GM19463 (cell line): ENCODE data around the gene CRB3.
A peak's percentile ranks its signal among the peaks of the same experiment; 100 is the strongest.

ENCODE experiments used
- ATAC-seq: cut with Tn5 transposase; IDR thresholded peaks from one replicate; pipeline ENCODE4 v1.9.1; 2021; ENCODE audit warnings: mild to moderate bottlenecking, moderate library complexity; ENCODE audit not compliant: unreplicated experiment

CRB3 gene

DNA sequence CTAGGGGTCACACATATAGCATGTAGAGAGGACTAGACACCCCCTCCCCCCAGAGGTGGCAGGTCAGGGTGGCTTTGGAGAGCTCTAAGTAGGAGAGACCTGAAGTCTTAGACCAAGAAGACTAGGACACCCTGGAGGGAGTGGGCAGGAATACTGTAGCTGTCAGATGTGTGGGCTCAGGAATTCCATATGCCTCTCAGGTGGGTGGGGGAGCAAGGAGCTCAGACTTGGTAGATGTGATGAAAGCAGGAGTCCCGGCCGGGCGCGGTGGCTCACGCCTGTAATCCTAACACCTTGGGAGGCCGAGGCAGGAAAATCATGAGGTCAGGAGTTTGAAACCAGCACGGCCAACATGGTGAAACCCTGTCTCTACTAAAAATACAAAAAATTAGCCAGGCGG, 1.6 kb downstream of the CRB3 start:
- ATAC-seq = no peak

DNA sequence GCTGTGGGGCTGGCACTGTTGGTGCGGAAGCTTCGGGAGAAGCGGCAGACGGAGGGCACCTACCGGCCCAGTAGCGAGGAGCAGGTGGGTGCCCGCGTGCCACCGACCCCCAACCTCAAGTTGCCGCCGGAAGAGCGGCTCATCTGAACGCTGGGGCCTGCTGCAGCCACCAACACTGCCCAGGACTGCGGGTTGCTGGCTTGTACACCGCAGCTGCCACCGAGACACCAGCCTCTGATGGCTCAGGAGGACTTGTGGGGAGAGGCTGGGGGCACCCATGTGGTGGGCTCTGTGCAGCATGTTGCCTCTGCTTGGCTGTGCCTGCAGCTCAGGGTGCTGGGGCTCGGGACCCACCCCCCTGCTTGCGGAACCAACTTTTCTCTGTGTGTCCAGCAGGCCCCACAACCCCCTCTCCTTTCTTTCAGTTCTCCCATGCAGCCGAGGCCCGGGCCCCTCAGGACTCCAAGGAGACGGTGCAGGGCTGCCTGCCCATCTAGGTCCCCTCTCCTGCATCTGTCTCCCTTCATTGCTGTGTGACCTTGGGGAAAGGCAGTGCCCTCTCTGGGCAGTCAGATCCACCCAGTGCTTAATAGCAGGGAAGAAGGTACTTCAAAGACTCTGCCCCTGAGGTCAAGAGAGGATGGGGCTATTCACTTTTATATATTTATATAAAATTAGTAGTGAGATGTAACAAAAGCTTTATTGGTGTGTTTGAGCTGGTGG, 2.6 kb downstream of the CRB3 start:
- ATAC-seq = no peak

DNA sequence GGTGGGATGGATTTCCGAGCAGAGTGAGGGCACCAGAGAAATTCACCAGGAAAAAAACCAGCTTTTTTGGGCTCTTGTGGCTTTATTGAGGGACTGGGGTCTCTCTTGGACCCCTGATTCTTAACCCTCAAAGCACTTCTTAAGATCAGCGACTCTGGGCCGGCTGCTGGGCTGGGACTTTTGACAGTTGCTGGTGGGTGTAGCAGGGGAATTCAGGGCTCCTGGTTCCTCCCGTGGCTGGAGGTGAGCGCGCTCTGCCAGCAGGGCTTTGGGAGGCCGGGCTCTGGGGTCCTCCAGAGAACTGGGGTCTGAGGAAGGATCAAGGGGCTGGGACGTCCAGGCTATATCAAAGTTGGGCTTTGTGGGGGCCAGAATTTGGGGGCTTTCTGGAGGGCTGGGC, 3.3 kb downstream of the CRB3 start:
- no peak for ATAC-seq

DNA sequence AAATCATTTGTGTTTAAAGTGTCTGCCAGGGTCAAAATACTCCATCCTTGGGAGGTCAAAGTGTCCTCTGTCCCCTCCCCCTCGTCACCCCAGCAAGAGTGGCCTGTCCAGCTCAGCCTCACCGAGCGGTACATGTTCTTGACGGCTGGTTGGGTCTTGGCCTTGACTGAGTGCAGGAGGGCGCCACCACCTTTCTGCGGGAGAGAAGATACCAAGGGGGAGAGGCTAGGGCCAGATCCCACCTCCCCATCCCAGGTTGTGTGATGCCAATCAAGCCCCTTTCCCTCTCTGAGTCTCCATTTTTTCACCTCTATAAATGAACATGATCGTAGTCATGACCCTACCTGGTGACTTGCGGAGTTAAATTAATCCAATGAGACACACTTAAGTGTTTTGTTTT, 6.1 kb downstream of the CRB3 start:
- ATAC-seq = no peak

DNA sequence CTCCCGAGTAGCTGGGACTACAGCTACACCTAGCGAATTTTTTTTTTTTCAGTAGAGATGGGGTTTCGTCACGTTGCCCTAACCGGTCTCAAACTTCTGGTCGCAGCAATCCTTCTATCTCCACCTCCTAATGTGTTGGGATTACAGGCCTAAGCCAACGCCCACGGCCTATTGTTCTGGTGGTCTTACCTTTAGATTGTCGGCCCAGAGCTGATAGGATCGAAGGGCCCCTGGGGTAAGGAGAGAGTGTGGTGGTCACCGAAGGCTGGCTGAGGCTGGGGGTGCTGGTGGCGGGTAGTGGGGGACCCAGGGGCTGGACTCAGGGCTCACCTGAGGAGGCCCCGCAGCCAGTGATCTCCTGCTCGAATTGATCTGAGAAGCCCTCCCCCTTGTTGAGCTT, 7.0 kb downstream of the CRB3 start:
- no peak for ATAC-seq

DNA sequence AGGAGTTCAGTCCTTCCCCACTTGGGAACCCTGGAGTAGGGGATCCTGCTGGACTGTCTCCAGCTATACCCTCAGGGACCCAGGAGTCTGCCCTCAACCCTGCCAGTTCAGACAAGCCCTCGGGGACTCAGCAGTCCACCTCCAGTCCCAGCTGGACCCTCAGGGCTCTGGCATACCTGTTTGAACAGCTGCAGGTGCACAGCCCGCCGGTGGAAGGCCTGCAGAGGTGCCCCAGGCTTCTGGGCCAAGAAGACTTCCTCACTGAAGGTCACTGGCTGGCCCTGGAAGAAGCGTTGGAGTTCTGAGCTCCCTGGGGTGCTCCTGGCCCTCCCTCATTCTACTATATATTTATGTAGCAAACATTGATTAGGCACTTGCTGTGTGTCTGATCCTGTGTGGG, 8.6 kb downstream of the CRB3 start:
- no peak for ATAC-seq

DNA sequence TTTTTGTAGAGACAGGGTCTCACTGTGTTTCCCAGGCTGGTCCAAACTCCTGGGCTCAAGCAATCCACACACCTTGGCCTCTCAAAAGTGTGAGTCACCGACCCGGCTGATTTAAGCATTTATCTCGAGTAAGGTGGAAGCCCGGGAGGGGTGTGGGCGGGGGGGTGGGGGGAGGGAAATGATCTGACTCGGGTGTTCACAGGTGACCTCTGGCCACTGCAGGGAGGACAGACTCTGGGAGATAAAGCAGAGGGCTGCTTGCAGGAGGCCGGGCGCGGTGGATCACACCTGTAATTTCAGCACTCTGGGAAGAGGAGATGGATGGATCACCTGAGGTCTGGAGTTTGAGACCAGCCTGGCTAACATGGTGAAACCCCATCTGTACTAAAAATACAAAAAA, 9.6 kb downstream of the CRB3 start:
- no peak for ATAC-seq

DNA sequence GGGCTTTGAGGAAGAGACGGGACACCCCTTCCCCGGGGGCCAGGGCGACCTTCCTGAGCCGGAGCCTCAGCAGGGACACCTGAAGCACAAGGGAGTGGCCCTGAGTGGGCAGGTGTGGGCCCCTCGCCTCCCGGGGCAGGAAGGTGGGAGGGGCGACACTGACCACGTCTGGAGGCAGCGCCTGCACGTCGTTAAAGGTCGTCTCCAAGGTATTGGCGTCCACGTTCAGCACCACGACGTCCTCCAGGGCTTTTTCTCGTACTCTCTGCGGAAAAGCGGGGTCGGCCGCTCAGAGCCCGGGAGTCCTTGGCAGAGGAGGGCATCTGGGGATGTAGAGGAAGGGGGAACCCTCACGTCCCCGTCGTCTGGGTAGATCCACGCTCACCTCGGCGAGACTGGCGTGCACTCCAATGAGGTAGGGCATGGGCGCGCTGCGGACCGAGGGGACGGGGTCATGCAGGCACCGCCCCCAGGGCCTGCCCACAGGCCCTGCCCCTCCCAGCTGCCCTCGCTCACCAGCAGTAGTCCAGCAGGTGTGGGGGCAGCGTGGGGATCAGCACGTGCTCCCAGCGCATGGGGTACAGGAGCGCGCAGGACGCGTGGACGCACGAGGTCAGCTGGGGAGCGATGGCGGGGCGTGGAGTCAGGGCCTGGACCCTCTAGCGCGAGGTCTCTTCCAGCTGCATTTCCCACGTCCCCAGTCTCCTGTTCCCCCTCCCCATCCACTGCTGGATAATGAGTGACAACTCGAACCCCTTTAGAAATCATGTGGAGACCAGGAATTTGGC, 11.4 kb downstream of the CRB3 start:
- no peak for ATAC-seq

DNA sequence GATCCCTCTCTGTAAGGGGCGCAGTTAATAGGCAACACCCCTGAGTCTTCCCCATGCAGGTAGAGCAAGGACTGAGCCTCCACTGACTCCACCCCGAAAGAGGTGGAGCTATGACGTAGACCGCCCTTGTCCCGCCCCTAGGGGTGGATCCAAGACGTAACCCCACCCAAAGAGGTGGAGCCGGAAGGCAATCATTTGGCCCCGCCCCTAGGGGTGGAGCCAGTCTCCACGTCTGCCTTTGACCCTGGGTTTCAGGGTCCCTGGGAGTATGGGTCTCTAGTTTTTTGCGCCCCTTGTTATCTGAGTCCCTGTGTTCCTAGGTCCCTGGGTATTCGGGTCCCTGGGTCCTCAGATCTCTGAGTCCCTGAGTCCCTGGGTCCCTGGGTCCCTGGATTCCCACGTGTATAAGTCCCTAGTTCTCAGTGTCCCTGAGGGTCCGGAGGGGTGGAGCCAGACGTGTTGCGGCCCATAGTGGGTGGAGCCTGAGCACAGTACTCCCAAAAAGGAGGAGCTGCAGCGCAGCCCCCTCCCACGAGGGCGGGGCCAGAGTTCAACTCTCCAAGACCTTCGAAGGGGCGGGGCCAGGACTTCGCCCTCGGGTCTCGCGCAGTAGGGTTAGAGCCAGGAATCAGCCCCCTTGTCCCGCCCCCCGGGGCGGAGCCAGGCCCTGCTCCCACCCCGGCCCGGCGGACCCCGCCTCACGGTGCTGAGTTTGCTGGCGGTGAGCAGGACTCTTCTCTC, 12.3 kb downstream of the CRB3 start:
- no peak for ATAC-seq

DNA sequence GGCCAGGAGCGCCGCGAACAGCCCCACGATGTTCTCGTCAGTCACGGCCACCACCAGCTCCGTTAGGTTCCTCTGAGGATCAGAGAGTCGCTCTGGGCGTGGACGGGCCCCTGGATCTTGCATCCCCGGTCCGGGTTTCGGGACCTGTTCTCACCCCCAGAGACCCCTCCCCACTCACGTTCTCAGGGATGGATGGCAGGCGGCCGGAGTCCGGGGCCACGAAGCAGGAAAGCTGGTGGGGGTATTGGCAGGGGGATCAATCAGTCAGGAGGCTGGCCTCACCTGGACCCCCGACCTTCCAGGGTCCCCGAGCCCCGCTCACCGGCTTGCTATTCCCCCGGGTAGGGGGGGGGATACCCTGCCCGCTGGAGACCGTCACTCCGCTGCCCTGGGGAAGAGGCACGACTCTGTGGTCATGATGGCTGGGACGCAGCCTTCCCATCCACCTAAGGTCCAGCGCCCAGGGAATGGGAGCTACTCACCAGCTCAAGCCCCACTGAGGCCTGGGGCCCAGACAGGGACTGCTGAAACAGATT, 12.9 kb downstream of the CRB3 start:
- ATAC-seq = no peak

DNA sequence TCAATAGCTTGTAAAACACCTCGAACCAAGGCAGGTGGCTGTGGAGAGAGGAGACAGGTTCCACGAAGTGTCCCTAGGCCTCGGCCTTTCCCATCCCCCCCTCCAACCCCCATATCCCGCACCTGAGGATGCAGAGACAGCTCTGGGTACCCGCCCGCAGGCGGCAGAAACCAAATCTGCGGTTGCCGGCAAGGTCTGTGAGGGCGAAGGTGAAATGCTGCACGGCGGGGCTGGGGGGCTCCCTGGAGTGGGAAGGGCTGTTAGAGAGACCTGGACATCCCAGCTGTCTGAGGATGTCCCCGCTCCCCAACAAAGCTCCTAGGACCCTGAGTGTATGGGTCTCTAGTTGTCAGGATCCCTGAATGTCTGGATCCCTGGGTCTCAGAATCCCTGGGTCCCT, 14.7 kb downstream of the CRB3 start:
- ATAC-seq = no peak

DNA sequence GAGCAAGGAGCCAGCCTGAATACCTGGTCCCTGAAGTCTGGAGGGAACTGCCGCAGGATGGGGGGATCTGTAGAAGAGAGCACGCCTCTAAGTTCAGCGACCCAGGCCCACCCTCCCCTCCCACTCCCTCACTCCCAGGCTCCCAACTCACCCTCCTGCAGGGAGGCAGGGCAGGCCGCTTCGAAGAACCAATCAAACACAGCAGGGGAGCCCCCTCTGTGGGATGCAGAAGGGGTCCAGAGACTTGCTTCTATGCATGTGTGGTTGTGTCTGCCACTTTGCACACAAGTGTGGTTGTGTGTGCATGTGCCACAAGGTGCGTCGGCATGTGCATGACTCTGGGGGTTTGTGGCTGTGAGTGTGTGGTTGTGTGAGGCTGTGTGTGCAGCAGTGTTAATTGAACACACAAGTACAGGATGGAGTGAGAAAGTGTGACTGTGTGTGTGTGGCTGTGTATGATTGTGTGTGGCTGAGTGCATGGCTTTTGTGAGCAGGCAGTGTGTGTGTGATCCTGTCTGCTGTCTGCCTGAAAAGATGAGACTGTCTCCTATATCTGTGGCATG, 15.8 kb downstream of the CRB3 start:
- no peak for ATAC-seq

DNA sequence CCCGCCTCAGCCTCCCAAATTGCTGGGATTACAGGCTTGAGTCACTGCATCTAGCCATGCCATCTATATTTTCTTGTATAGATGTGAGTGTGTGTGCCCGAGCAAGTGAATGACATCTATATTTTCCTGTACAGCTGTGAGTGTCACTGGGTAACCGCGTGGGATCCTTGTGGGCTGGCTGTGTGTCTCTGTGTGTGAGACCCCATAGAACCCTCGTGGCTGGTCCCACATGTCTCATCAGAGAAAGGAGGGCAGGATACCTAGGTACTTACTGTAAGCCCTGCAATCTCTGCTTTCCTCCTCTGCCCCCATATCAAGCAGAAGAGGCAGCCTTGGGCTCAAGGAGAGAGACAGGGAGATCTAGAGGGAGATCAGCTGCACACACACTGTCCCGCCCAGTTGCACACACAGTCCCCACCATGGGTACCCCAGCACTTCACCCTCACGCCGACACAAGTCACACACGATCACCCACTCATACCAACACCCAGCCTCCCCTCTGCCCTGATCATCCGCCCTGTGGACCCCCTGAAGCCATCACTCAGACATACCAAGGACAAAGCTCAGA, 16.9 kb downstream of the CRB3 start:
- no peak for ATAC-seq

DNA sequence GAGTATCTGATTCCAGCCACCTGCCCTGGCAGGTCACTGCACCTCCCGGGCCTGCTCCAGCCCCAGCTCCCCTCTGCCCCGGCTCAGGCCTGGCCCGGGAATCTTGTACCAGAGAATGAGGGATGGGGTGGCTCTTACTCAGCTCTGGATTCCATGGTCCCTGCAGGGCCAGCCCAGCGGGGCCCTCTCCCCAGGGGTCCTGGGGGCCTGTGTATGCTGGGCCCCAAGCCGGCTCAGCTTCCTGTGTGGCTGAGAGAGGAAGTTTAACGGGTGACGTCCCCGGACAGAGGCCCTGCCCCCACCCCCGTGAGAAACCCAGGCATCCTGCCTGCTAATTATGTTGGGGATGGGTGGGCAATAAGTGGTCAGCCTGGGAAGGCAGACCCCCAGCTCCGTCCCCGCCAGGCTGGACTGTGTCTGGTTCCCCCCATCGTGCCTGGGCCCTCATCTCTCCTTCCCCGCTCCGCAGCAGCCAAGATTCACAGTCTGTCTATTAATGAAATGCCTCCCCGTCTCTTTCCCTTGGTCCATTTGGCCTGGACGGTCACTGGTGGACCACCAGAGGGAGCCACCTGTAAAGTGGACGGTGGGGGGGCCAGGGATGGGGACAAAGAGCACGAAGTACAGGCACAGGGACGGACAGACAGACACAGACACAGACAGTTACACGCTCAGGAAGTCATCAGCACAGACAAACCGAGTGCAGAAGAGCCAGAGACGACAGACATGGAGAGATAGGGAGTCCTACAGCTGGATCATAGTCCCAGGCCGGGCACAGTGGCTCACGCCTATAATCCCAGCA, 17.7 kb downstream of the CRB3 start, which contains the start of gene DENND1C:
Gene DENND1C (minus strand): TSS at position 247 of the 802 bp plus-strand sequence. CDS start 92 bp downstream, at position 155.
- peak; percentile 47 for ATAC-seq

DNA sequence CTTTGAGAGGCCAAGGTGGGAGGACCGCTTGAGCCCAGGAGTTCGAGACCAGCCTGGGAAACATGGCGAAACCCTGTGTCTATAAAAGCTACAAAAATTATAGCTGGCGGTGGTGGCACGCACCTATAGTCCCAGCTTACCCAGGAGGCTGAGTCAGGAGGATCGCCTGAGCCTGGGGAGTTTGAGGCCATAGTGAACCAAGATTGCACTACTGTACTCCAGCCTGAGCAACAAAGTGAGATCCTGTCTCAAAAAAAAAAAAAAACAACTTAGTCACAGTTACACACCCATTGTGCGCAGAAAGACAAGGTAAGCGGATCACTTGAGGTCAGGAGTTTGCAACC, 18.2 kb downstream of the CRB3 start:
- ATAC-seq = no peak

DNA sequence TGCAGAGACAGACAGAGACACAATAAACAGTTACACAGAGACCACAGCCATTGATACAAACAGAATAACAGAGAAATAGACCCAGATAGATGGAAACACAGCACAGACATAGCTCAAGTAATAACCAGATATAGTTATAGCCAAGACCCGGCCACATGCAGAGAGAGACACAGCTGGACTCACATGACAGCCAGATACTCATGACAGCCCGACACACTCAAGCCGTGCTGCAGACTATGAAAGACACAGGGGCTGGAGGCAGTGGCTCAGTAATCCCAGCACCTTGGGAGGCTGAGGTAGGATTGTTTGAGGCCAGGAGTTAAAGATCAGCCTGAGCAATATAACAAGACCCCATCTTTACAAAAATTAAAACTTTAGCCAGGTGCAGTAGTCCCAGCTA, 19.2 kb downstream of the CRB3 start:
- ATAC-seq = no peak

DNA sequence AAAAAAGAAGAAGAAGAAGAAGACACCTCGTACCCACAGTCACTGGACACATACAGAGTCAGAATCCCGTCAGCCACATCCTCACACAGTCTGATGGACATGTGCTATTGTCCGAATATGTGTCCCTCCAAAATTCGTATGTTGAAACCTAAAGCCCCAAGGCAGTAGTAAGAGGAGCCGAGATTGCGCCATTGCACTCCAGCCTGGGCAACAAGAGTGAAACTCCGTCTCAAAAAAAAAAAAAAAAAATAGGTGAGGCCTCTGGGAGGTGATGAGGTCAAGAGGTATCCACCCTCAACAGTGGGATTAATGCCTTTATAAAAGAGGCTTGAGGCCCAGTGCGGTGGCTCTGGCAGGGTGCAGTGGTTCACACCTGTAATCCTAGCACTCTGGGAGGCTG, 20.2 kb downstream of the CRB3 start:
- ATAC-seq = no peak

DNA sequence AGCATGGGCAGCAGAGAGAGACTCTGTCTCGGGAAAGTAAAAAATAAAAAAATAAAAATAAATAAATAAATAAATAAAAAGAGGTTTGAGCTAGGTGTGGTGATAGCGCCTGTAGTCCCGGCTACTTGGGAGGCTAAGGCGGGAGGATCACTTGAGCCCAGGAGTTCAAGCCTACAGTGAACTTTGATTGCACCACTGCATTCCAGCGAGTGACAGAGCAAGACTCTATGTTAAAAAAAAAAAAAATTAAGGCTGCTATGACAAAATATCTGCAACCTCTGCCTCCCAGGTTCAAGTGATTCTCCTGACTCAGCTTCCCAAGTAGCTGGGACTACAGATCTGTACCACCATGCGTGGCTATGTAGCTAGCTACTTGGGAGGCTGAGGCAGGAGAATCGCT, 20.8 kb downstream of the CRB3 start:
- no peak for ATAC-seq

DNA sequence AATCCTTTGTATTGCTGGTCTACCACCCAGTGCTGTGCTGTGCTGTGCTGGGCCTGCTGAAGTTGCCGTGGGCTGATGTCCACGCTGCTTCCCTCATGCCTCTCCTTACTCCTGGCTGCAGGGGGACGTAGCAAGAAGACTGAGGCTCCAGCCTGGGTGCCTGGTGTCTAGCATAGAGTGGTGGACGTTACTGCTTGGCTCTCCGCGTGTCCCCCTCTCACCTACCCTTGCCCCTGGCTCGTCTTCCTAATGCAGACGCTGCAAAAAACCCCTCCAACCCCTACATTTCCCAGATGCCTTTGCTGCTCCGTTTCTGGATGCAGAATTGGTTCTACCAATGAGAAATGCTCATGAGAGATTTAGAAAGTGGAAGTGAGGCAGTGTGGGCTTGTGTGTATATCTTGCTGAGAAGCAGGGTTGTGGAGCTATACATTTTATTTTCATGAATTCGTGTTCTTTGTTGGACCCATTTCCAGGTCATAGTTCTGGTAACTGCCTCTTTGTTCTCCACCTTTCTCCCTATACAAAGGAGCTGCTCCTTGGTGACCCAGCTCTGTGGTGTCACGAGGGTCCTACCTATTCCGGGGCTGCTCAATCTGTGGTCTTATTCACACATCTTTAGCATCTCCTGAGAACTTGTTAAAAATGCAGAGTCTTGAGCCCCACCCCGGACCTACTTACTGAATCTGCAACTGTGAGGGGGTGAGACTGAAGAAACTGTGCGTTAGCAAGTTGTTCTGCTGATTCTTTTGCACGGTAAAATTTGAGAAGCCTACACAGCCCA, 25.4 kb downstream of the CRB3 start:
- ATAC-seq = peak; percentile 57
